HG03103 (cell line): Measurements from ENCODE around the gene EIF4H.
"Not testable (repeated sequence)": the region's sequence is repeated elsewhere in the genome, so short reads cannot be mapped to it uniquely, and the experiment has no call there.

ENCODE experiments used
- ATAC-seq: cut with Tn5 transposase; IDR thresholded peaks from one replicate; pipeline ENCODE4 v1.9.1; 2021; ENCODE audit warnings: low read depth; ENCODE audit not compliant: unreplicated experiment

Gene EIF4H

GRCh38 chr7:74222851-74223710 is 48.9 kb downstream of the EIF4H start:
- no peak for ATAC-seq

- ATAC-seq: no peak
These were observed 49.8 kb downstream of the EIF4H start for GRCh38 chr7:74223711-74224510.

DNA sequence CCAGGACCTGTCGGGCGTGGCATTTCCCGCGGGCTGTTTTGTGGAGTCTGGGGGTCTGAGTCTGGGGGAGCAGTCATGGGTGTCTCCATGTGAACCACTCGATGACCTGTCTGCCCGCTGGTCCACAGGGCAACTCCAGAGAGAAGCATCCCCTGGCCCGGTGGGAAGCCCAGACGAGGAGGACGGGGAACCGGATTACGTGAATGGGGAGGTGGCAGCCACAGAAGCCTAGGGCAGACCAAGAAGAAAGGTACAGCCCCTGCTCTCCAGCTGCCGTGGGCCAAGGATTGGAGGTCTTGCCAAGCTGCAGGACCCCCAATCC is 50.3 kb downstream of the EIF4H start:
- no peak for ATAC-seq

GRCh38 chr7:74224907-74225306 is 50.8 kb downstream of the EIF4H start:
- not testable (repeated sequence) for ATAC-seq

GRCh38 chr7:74225400-74225799 is 51.2 kb downstream of the EIF4H start:
- ATAC-seq: no peak

GRCh38 chr7:74226633-74227032 is 52.5 kb downstream of the EIF4H start:
- no peak for ATAC-seq

- no peak for ATAC-seq
These were observed 55.1 kb downstream of the EIF4H start for GRCh38 chr7:74228951-74229900.

DNA sequence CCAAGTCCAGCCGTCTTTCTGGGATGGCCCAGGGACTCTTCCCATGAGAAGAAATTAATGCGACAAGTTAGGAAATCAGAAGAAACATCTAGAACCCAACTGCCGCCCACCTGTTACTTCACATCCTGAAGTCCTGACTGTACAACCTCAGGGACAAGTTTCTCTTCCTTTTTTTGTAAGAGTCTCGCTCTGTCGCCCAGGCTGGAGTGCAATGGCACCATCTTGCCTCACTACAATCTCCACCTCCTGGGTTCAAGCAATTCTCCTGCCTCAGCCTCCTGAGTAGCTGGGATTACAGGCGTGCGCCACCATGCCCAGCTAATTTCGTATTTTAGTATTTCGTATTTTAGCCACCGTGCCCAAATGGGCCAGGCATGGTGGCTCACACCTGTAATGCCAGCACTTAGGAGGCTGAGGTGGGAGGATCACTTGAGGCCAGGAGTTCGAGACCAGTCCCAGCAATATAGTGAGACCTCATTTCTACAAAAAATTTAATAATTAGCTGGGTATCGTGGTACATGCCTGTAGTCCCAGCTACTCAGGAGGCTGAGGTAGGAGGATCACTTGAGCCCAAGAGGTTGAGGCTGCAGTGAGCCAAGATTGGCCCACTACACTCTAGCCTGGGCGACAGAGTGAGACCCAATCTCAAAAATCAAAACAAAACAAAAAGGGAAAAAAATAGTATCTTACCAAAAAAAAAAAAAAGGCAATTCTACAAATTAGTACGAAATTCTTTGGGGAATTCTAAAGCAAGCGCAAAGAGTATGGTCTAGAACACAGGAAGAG is 56.5 kb downstream of the EIF4H start:
- ATAC-seq: no peak

GRCh38 chr7:74231232-74231590 is 57.1 kb downstream of the EIF4H start:
- no peak for ATAC-seq

GRCh38 chr7:74233655-74234285 is 59.6 kb downstream of the EIF4H start:
- ATAC-seq: no peak

- ATAC-seq: no peak
These were observed 61.5 kb downstream of the EIF4H start for GRCh38 chr7:74235518-74236268.

DNA sequence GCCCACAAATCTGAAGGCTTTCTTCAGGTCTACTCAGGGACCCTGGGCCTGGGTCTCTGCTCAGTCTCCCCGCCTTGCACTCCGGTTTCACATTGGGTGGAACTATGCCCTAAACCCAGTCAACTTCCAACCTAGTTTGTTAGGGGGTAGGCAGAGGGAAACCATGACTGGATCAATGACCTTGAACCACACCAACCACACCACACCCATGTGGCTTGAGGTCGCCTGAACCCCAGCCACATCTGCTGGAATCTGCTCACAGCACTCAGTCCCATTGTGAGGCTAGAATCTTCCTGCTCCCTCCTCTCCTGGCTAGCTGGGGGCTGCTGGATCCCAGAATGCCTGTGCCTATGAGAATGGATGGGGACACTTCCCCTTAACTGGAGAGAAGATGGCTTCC is 62.1 kb downstream of the EIF4H start:
- no peak for ATAC-seq

DNA sequence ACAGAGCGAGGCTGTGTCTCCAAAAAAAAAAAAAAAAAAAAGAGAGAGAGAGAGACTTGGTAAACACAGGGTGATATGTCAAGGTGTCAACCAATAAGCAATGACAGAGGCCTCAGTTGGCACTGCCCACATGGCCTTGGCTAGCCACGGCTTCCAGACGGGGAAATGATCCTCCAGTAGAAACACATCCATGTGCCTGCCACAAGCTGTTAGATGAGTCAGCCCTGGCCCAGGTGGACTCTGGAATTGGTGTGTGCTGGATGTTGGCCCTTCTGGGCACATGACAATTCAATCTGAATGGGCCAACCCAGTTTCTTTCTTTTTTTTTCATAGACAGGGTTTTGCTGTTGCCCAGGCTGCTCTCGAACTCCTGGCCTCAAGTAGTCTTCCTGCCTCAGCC is 66.3 kb downstream of the EIF4H start:
- no peak for ATAC-seq

GRCh38 chr7:74242122-74242443 is 67.9 kb downstream of the EIF4H start:
- no peak for ATAC-seq

DNA sequence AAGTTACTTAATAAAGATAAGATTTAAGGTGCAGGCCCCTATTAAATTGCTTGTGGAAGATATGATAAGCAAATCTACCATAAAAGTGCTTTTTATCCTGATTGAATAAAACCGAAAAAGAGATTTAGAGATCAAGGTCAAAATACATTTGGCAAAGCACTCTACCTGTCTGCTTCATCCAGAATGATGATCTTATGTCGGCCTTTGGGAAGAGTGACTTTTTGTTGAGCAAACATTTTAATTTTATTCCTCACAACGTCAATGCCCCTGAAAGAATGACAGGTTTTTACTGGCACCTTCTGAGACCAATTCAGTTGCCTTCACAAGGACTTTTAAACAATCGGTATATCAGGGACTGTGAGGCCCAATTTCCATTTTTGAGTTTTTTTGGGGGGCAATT is 72.3 kb downstream of the EIF4H start:
- ATAC-seq: no peak
